Measurements from ENCODE around the gene SLC31A1. TPM values are rescaled to one million over a fixed set of nuclear protein-coding genes. Genes with fewer than 3 reads are reported as not detected.
"Not testable (repeated sequence)": the region's sequence is repeated elsewhere in the genome, so short reads cannot be mapped to it uniquely, and the experiment has no call there.

Gene SLC31A1
- total and polyA plus RNA-seq, 12 donors = 10.2 to 105 (median 28.4) TPM

DNA sequence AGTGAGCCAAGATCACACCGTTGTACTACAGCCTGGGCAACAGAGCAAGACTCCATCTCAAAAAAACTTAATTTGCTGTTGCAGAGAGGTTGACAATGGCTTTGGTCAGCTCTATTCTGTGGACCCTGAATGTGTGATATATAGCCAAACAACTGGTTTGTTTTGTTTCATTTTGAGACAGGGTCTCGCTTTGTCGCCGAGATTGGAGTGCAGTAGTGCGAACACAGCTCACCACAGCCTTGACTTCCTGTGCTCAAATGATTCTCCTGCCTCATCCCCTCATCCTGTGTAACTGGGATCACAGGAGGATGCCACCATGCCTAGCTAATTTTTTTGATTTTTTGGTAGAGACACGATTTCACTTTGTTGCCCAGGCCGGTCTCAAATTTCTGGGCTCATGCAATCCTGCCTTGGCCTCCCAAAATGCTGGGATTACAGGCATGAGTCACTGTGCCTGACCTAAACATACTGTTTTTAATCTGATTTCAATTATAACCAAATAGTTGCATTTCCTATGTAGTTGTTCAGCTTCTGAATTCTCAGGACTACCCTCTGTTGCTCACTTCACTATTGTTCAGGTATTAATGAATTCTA is 72.0 kb downstream of the SLC31A1 start:
- intact Hi-C loops (cut with DNase I) = no loop called here
- no peak for DNase-seq
- Histone ChIP-seq H3K4me3 (no peak overlapping the region), H3K4me1 (replicated peaks in 1 of 2) (no peaks in the 10 kb centered on the region), H3K9me3 (replicated peaks in 1 of 3) (no peaks in the 10 kb centered on the region), H3K27ac (no peak overlapping the region), H3K27me3 (no peaks in the 10 kb centered on the region), H3K36me3 (replicated peaks in 1 of 2) (peaks cover 0 to 52% of the 10 kb centered on the region in 2 donors)
- TF ChIP-seq POLR2A (IDR thresholded peaks at IDR 0.05) (no peak), CTCF (IDR thresholded peaks at IDR 0.05) (no peak)
- WGBS, 4 donors = 87 to 92% (median 90%) methylated on average over 7 of the region's 7 CpGs

DNA sequence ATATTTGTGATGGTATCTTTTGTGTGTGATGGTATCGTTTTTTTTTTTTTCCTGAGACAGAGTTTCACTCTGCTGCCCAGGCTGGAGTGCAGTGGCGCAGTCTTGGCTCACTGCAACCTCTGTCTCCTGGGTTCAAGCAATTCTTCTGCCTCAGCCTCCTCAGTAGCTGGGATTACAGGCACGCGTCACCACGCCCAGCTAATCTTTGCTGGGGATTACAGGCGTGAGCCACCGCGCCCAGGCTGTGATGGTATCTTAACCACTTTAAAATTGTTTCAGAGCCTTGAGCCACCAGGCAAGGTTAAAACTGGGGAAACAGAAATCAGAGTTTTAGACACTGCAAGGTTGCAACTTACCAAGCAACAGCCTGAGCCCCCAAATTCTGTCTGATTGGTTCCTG is 74.9 kb downstream of the SLC31A1 start:
- intact Hi-C loops (cut with DNase I); H3K4me1 ChIP-seq (replicated peaks in 1 of 2): not testable (repeated sequence)

GRCh38 chr9:113296796-113297558 is 75.6 kb downstream of the SLC31A1 start:
- DNase-seq = no peak
- Histone ChIP-seq H3K9me3 (replicated peaks in 1 of 3) (no peaks in the 10 kb centered on the region), H3K36me3 (replicated peaks in 1 of 2) (peaks cover 0 to 18% of the 10 kb centered on the region in 2 donors), H3K27ac (no peak overlapping the region), H3K4me3 (no peak overlapping the region), H3K27me3 (no peaks in the 10 kb centered on the region), H3K4me1 (replicated peaks in 1 of 2) (no peaks in the 10 kb centered on the region)
- intact Hi-C loops (cut with DNase I) = no loop called here
- no peak for TF ChIP-seq POLR2A (IDR thresholded peaks at IDR 0.05)
- TF ChIP-seq CTCF (IDR thresholded peaks at IDR 0.05) = no peak
- WGBS, 4 donors = 70 to 73% (median 72%) methylated on average over 9 of the region's 9 CpGs

More for the DNA sequence above, 74.9 kb downstream of the SLC31A1 start:
- not testable (repeated sequence) for H3K9me3 ChIP-seq (replicated peaks in 1 of 3); DNase-seq; H3K4me3 ChIP-seq; H3K27me3 ChIP-seq; H3K27ac ChIP-seq
- peaks cover 0 to 25% of the 10 kb centered on the region in 2 donors for H3K36me3 ChIP-seq (replicated peaks in 1 of 2)
- WGBS, 4 donors = 89 to 90% (median 90%) methylated on average over 7 to 8 of the region's 8 CpGs

DNA sequence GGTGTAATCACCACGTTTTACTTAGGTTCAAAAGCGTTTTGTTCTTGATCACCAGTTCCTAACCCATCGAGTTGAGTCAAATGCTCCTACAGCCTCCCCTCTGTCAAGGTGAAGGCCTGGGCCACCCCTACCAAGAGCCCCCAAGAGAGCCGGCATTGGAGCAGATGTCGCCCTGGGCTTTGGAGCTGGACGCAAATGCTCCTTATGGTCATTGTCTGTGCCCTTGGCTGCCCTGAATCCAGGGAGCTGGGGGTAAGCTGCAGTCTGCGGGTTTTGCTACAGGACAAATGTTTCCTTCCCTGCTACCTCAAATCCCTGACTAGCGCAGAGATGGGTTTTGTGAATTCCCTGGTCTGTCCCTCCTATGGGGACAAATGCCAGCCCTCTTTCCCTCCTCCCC is 77.0 kb downstream of the SLC31A1 start:
- Histone ChIP-seq H3K36me3 (replicated peaks in 1 of 2) (peaks cover 0 to 4% of the 10 kb centered on the region in 2 donors), H3K27me3 (no peaks in the 10 kb centered on the region), H3K9me3 (replicated peaks in 1 of 3) (no peaks in the 10 kb centered on the region), H3K4me3 (no peak overlapping the region), H3K27ac (no peak overlapping the region), H3K4me1 (replicated peaks in 1 of 2) (no peaks in the 10 kb centered on the region)
- TF ChIP-seq CTCF (IDR thresholded peaks at IDR 0.05) = no peak
- no peak for TF ChIP-seq POLR2A (IDR thresholded peaks at IDR 0.05)
- intact Hi-C loops (cut with DNase I) = no loop called here
- DNase-seq = no peak
- 84 to 91% (median 88%) methylated on average over 6 to 8 of the region's 8 CpGs for WGBS, 4 donors

Data from adrenal gland (tissue), 12 donors.